Colonic mucosa (tissue), 4 donors: ENCODE data around the gene CHMP6. TPM values are rescaled to one million over a fixed set of nuclear protein-coding genes. Genes with fewer than 3 reads are reported as not detected.

Experiments used
- DNase-seq: peaks from one replicate; pipeline ENCODE4 v3.0.0-alpha.2; 2020
- H3K27ac ChIP-seq: fragments of 200-600 bp; one replicate; pipeline ENCODE4 v1.8.0; 2021
- H3K27me3 ChIP-seq: fragments of 200-600 bp; one replicate; pipeline ENCODE4 v1.8.0; 2021
- H3K36me3 ChIP-seq: fragments of 200-600 bp; one replicate; pipeline ENCODE4 v1.8.0; 2021
- H3K4me1 ChIP-seq: fragments of 200-600 bp; one replicate; pipeline ENCODE4 v1.8.0; 2021; ENCODE audit warnings: mild to moderate bottlenecking
- H3K4me3 ChIP-seq: fragments of 200-600 bp; one replicate; pipeline ENCODE4 v1.8.0; 2021
- H3K9ac ChIP-seq, 2 donors: one replicate each; pipeline ENCODE4 v1.7.0; 2013; ENCODE audit warnings: control low read depth in 2 of 2, low read depth in 2 of 2, low read length in 2 of 2
- H3K9me3 ChIP-seq: fragments of 200-600 bp; one replicate; pipeline ENCODE4 v1.8.0; 2021
- CTCF ChIP-seq: fragments of 200-600 bp; IDR thresholded peaks from one replicate; pipeline ENCODE4 v1.8.0; 2022; ENCODE audit warnings: antibody characterized with exemption, mild to moderate bottlenecking
- intact Hi-C: fragments of 100-400 bp; cut with DNase I; formaldehyde crosslinking; loops from one replicate; pipeline ENCODE4 v1.14.1; 2022
- total RNA-seq, 2 donors: library from RNA; stranded (reverse); fragmentation: NEBNext Ultra II Directional in 1 of 2; extraction: Animal tissue kit (Norgen Biotek cat#: 25700) in 1 of 2; gene quantifications; one replicate each; pipeline ENCODE4 v1.2.1, GENCODE V29; 2021
- donor health status: healthy.
- donor health status: DM: no; HTN: no; CAD: no.
- donor health status: DM: no; HTN: no; CAD: no.

The CHMP6 gene
- total RNA-seq, 2 donors from 2014 or later = 29.1 to 43.5 TPM

GRCh38 chr17:80981062-80981902 lies 10.4 kb upstream of the CHMP6 start:
- intact Hi-C loops = no loop called here
- DNase-seq = no peak
- H3K4me3 ChIP-seq = no peak overlapping the region
- peak; percentile 81 for TF ChIP-seq CTCF
- no peaks in the 10 kb centered on the region for H3K36me3 ChIP-seq
- no peak overlapping the region for H3K27ac ChIP-seq
- no peaks in the 10 kb centered on the region for H3K9me3 ChIP-seq
- H3K27me3 ChIP-seq = peaks cover 10% of the 10 kb centered on the region
- H3K4me1 ChIP-seq = no peaks in the 10 kb centered on the region
- no peak overlapping the region for H3K9ac ChIP-seq

GRCh38 chr17:80981929-80982425 lies 9.7 kb upstream of the CHMP6 start:
- no peaks in the 10 kb centered on the region for H3K9me3 ChIP-seq
- DNase-seq = no peak
- intact Hi-C loops = no loop called here
- H3K9ac ChIP-seq = no peak overlapping the region
- H3K36me3 ChIP-seq = no peaks in the 10 kb centered on the region
- peaks cover 10% of the 10 kb centered on the region for H3K27me3 ChIP-seq
- H3K4me1 ChIP-seq = no peaks in the 10 kb centered on the region
- H3K27ac ChIP-seq = no peak overlapping the region
- no peak for TF ChIP-seq CTCF
- H3K4me3 ChIP-seq = no peak overlapping the region

- no peaks in the 10 kb centered on the region for H3K4me1 ChIP-seq
- no peak for TF ChIP-seq CTCF
- H3K9ac ChIP-seq = no peak overlapping the region
- no peaks in the 10 kb centered on the region for H3K36me3 ChIP-seq
- H3K27me3 ChIP-seq = peaks cover 10% of the 10 kb centered on the region
- intact Hi-C loops = no loop called here
- no peak for DNase-seq
- no peaks in the 10 kb centered on the region for H3K9me3 ChIP-seq
- H3K4me3 ChIP-seq = no peak overlapping the region
- no peak overlapping the region for H3K27ac ChIP-seq
Observed at GRCh38 chr17:80982426-80982974, 9.1 kb upstream of the CHMP6 start.

- H3K36me3 ChIP-seq = no peaks in the 10 kb centered on the region
- H3K9me3 ChIP-seq = no peaks in the 10 kb centered on the region
- intact Hi-C loops = no loop called here
- no peak for TF ChIP-seq CTCF
- no peaks in the 10 kb centered on the region for H3K4me1 ChIP-seq
- H3K4me3 ChIP-seq = no peak overlapping the region
- H3K9ac ChIP-seq = no peak overlapping the region
- peaks cover 10% of the 10 kb centered on the region for H3K27me3 ChIP-seq
- H3K27ac ChIP-seq = no peak overlapping the region
- no peak for DNase-seq
Observed at GRCh38 chr17:80983545-80983944, 8.1 kb upstream of the CHMP6 start.

GRCh38 chr17:80984749-80985148 lies 6.9 kb upstream of the CHMP6 start:
- Histone ChIP-seq H3K27ac (no peak overlapping the region), H3K36me3 (no peaks in the 10 kb centered on the region), H3K4me1 (no peaks in the 10 kb centered on the region), H3K27me3 (peaks cover 10% of the 10 kb centered on the region), H3K9ac (no peak overlapping the region), H3K4me3 (no peak overlapping the region), H3K9me3 (no peaks in the 10 kb centered on the region)
- no peak for DNase-seq
- intact Hi-C loops = no loop called here
- TF ChIP-seq CTCF = no peak
